Hepatocyte (in vitro differentiated cells): ENCODE data around the gene RXRB. TPM values are rescaled to one million over a fixed set of nuclear protein-coding genes. Genes with fewer than 3 reads are reported as not detected.

Experiments used
- DNase-seq: peaks from one replicate; pipeline ENCODE4 v3.0.0-alpha.2; 2016; ENCODE audit warnings: low spot score
- H2AFZ ChIP-seq: fragments of 200-600 bp; sonication (generic); 2 replicates; pipeline ENCODE4 v1.6.0; 2016; ENCODE audit warnings: antibody characterized with exemption, mild to moderate bottlenecking
- H3K27ac ChIP-seq: fragments of 200-600 bp; sonication (generic); 2 replicates; pipeline ENCODE4 v1.5.1; 2016; ENCODE audit warnings: mild to moderate bottlenecking
- H3K27me3 ChIP-seq: fragments of 200-600 bp; sonication (generic); 2 replicates; pipeline ENCODE4 v1.6.1; 2016
- H3K36me3 ChIP-seq: fragments of 200-600 bp; sonication (generic); replicated peaks from 2 replicates; pipeline ENCODE4 v1.5.1; 2016; ENCODE audit warnings: low read depth; ENCODE audit not compliant: insufficient read depth
- H3K4me1 ChIP-seq: fragments of 200-600 bp; sonication (generic); 2 replicates; pipeline ENCODE4 v1.5.1; 2016; ENCODE audit warnings: mild to moderate bottlenecking, moderate library complexity; ENCODE audit not compliant: insufficient read depth
- H3K4me2 ChIP-seq: fragments of 200-600 bp; sonication (generic); 2 replicates; pipeline ENCODE4 v1.6.0; 2016
- H3K4me3 ChIP-seq: fragments of 200-600 bp; sonication (generic); 2 replicates; pipeline ENCODE4 v1.5.1; 2016; ENCODE audit warnings: mild to moderate bottlenecking
- H3K79me2 ChIP-seq: fragments of 200-600 bp; sonication (generic); 2 replicates; pipeline ENCODE4 v1.6.0; 2017; ENCODE audit warnings: mild to moderate bottlenecking
- H3K9me2 ChIP-seq: fragments of 200-600 bp; sonication (generic); replicated peaks from 2 replicates; pipeline ENCODE4 v1.6.0; 2017; ENCODE audit warnings: mild to moderate bottlenecking; ENCODE audit not compliant: insufficient read depth
- H3K9me3 ChIP-seq: fragments of 200-600 bp; sonication (generic); 2 replicates; pipeline ENCODE4 v1.5.1; 2016; ENCODE audit warnings: low read depth, mild to moderate bottlenecking
- H4K20me1 ChIP-seq: fragments of 200-600 bp; sonication (generic); 2 replicates; pipeline ENCODE4 v1.6.0; 2016; ENCODE audit warnings: mild to moderate bottlenecking; ENCODE audit not compliant: insufficient read depth, poor library complexity, severe bottlenecking
- CTCF ChIP-seq: fragments of 200-600 bp; sonication (generic); IDR thresholded peaks from 2 replicates; pipeline ENCODE4 v1.5.1; 2016; ENCODE audit warnings: antibody characterized with exemption, mild to moderate bottlenecking; ENCODE audit not compliant: poor library complexity
- EZH2 ChIP-seq: fragments of 200-600 bp; sonication (generic); IDR thresholded peaks from 2 replicates; pipeline ENCODE4 v1.6.1; 2016; ENCODE audit warnings: antibody characterized with exemption, mild to moderate bottlenecking, borderline replicate concordance
- EZH2phosphoT487 ChIP-seq: fragments of 200-600 bp; sonication (generic); IDR thresholded peaks from one replicate; pipeline ENCODE4 v1.6.1; 2018; ENCODE audit warnings: antibody characterized with exemption, mild to moderate bottlenecking, low read depth, moderate library complexity; ENCODE audit not compliant: unreplicated experiment, severe bottlenecking
- WGBS: methylation state at CpG from one replicate; pipeline ENCODE4 v1.1.6; 2016; ENCODE audit warnings: low lambda C conversion rate; ENCODE audit errors: missing lambda C conversion rate; 5-methylcytosine and 5-hydroxymethylcytosine counted together
- polyA plus RNA-seq: library from polyadenylated mRNA; unstranded; fragments of >200 nt; fragmentation: Nextera tagmentation; extraction: Ambion mirVana; gene quantifications from 2 replicates; pipeline ENCODE4 v1.2.1, GENCODE V29; 2016
- total RNA-seq: library from RNA; depleted of rRNA; stranded (reverse); fragments of >200 nt; gene quantifications from 2 replicates; pipeline ENCODE4 v1.2.3, GENCODE V29; 2014

Gene RXRB
- total and polyA plus RNA-seq, 2 experiments from 2014 or later, result 17.0 to 24.6 TPM

- Histone ChIP-seq H3K36me3 (no peaks in the 10 kb centered on the region), H3K27me3 (no peaks in the 10 kb centered on the region), H3K27ac (no peak overlapping the region), H3K4me1 (peaks cover 37% of the 10 kb centered on the region), H3K4me2 (peak overlapping the region; percentile 99), H4K20me1 (peaks cover 22% of the 10 kb centered on the region), H2AFZ (no peak overlapping the region), H3K9me2 (no peaks in the 10 kb centered on the region), H3K9me3 (no peaks in the 10 kb centered on the region), H3K79me2 (peaks cover 62% of the 10 kb centered on the region), H3K4me3 (no peak overlapping the region)
- 94% methylated on average over 6 of the region's 6 CpGs for WGBS
- TF ChIP-seq EZH2, result no peak
- TF ChIP-seq EZH2phosphoT487, result no peak
- no peak for TF ChIP-seq CTCF
- no peak for DNase-seq
These were observed 2.3 kb upstream of the RXRB start for GRCh38 chr6:33202799-33203198.

- H3K36me3 ChIP-seq, result no peaks in the 10 kb centered on the region
- H3K79me2 ChIP-seq, result peaks cover 63% of the 10 kb centered on the region
- peak overlapping the region; percentile 98 for H3K27ac ChIP-seq
- TF ChIP-seq EZH2phosphoT487 (no peak), EZH2 (no peak), CTCF (no peak)
- no peaks in the 10 kb centered on the region for H3K9me2 ChIP-seq
- no peaks in the 10 kb centered on the region for H3K27me3 ChIP-seq
- H3K9me3 ChIP-seq, result no peaks in the 10 kb centered on the region
- peak overlapping the region; percentile 99 for H3K4me2 ChIP-seq
- H2AFZ ChIP-seq, result no peak overlapping the region
- peaks cover 29% of the 10 kb centered on the region for H4K20me1 ChIP-seq
- DNase-seq, result no peak
- 88% methylated on average over 6 of the region's 6 CpGs for WGBS
- peak overlapping the region; percentile 89 for H3K4me3 ChIP-seq
- H3K4me1 ChIP-seq, result peaks cover 33% of the 10 kb centered on the region
These were observed 1.5 kb upstream of the RXRB start for GRCh38 chr6:33201935-33202334.

- Histone ChIP-seq H2AFZ (peak overlapping the region; percentile 58), H3K4me2 (peak overlapping the region; percentile 99), H4K20me1 (peaks cover 31% of the 10 kb centered on the region), H3K27me3 (no peaks in the 10 kb centered on the region), H3K4me3 (peak overlapping the region; percentile 89), H3K4me1 (peaks cover 28% of the 10 kb centered on the region), H3K79me2 (peaks cover 63% of the 10 kb centered on the region), H3K9me3 (no peaks in the 10 kb centered on the region), H3K27ac (peak overlapping the region; percentile 98), H3K9me2 (no peaks in the 10 kb centered on the region), H3K36me3 (no peaks in the 10 kb centered on the region)
- 5% methylated on average over 14 of the region's 14 CpGs for WGBS
- DNase-seq, result no peak
- TF ChIP-seq EZH2phosphoT487 (no peak), EZH2 (no peak), CTCF (no peak)
These were observed 681 bp upstream of the RXRB start for GRCh38 chr6:33201147-33201545.

- no peak for DNase-seq
- H4K20me1 ChIP-seq, result peaks cover 31% of the 10 kb centered on the region
- H3K27ac ChIP-seq, result peak overlapping the region; percentile 98
- 4% methylated on average over 13 of the region's 26 CpGs for WGBS
- H3K4me2 ChIP-seq, result peak overlapping the region; percentile 96
- H3K27me3 ChIP-seq, result no peaks in the 10 kb centered on the region
- no peaks in the 10 kb centered on the region for H3K9me2 ChIP-seq
- peaks cover 61% of the 10 kb centered on the region for H3K79me2 ChIP-seq
- H3K4me1 ChIP-seq, result peaks cover 23% of the 10 kb centered on the region
- no peaks in the 10 kb centered on the region for H3K36me3 ChIP-seq
- no peak for TF ChIP-seq CTCF
- TF ChIP-seq EZH2, result no peak
- TF ChIP-seq EZH2phosphoT487, result no peak
- H2AFZ ChIP-seq, result peak overlapping the region; percentile 69
- H3K9me3 ChIP-seq, result no peaks in the 10 kb centered on the region
- H3K4me3 ChIP-seq, result peak overlapping the region; percentile 71
These were observed 712 bp downstream of the RXRB start for GRCh38 chr6:33199687-33200218.
